ENCODE measurements around the gene ZBTB7C.

GRCh38 chr18:48033790-48034650 lies 375.2 kb downstream of the ZBTB7C start:
- TF ChIP-seq CTCF (IDR thresholded peaks at IDR 0.05) (no peak), POLR2A (IDR thresholded peaks at IDR 0.05) (no peak)

Measured in esophagus squamous epithelium (tissue), 4 donors.